Skin epidermis (tissue), 12 donors: ENCODE results near the gene EPHA6.
"Not testable (repeated sequence)": the region's sequence is repeated elsewhere in the genome, so short reads cannot be mapped to it uniquely, and the experiment has no call there.

Experiments used
- H3K27ac ChIP-seq, 21 experiments: fragments of 200-600 bp; sonication (generic) in 11 of 21; one replicate each; pipeline ENCODE4 v1.5.0; 2020; ENCODE audit warnings: mild to moderate bottlenecking in 3 of 21, inconsistent platforms in 2 of 21, moderate library complexity in 2 of 21
- H3K4me3 ChIP-seq, 7 experiments: fragments of 200-600 bp; sonication (generic) in 2 of 7; one replicate each; pipeline ENCODE4 v1.5.0; 2020; ENCODE audit warnings: inconsistent platforms in 2 of 7, mild to moderate bottlenecking in 2 of 7, moderate library complexity in 1 of 7

EPHA6 gene

DNA sequence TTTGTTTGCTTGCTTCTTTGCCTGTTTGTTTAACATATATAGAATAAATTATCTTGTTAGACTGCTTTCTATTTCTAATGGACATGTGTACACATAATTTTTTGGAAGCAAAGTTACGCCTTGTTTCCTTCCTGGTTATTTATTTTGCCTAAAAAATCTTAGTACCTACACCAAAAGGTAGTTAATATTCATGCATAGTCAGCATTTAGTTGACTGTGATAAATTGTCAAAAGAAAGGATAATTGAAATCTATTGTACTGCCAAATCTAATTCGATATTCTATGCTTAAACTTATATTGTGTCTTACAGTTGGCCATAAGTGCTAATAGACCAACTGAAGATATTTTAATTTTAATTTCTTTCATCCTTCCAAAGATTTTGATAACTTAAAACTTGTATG is 716.3 kb downstream of the EPHA6 start:
- Histone ChIP-seq H3K4me3 (no peak overlapping the region), H3K27ac (no peak overlapping the region)

DNA sequence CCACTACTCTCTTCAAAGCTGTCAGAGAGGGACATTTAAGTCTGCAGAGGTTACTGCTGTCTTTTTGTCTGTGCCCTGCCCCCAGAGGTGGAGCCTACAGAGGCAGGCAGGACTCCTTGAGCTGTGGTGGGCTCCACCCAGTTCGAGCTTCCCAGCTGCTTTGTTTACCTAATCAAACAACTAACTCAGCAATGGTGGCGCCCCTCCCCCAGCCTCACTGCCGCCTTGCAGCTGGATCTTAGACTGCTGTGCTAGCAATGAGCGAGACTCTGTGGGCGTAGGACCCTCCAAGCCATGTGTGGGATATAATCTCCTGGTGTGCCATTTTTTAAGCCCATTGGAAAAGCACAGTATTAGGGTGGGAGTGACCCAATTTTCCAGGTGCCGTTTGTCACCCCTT is 733.2 kb downstream of the EPHA6 start:
- not testable (repeated sequence) for H3K27ac ChIP-seq, H3K4me3 ChIP-seq

DNA sequence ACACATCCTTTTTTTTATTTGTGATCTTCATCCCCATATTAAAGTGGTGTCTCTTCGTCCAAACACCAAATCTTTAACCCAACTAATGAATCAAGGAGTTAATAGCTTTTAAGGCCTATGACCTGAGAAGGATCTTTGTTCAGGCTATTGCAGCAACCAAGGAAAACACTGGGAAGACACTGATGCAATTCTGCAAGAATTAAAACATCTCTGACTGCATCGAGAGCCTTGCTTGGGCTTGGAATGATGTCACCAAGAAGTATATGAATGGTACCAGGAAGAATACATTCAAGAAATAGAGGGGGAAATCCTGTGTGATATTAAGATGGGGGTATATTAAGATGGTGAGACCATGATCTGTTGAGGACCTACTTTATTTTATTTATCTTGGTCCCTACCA is 736.0 kb downstream of the EPHA6 start:
- Histone ChIP-seq H3K4me3 (no peak overlapping the region), H3K27ac (no peak overlapping the region)

DNA sequence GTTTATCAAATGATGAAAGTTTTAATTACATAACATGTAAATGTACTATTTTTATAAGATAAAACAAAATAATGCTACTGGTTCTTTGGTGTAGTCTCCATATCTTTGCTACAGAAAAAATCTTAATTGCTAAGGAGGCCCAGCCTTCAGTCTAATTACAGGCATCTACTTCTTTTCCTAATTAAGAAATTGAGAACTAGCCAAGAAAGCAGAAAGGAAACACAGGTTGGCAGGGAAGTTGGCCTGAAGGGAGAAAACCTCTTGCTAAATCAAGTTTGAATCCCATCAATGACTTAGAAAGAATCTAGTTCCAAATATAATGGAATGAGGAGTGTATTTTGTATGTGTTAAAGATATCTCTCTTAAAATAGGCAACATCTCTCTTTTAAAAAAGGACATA is 737.8 kb downstream of the EPHA6 start:
- no peak overlapping the region for H3K27ac ChIP-seq

DNA sequence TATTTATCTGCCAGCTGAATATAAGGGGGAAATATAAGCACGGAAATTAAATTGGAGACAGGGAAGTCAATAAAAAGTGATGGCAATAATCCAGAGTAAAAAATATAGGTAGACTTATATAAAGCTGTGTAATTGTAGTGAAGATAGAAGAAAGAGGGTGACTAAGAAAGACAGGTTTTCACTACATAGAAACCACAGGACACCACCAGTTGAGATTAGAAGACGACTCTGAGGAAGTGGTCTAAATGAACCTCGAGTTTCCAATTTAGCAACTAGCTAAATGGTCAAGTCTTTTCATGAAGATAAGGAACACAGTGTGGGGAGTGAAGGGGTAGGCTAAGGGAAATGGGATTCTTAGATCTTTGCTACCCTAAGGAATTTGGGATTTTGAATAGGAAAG is 761.3 kb downstream of the EPHA6 start:
- Histone ChIP-seq H3K27ac (no peak overlapping the region), H3K4me3 (no peak overlapping the region)

More for the DNA sequence above, 737.8 kb downstream of the EPHA6 start:
- H3K4me3 ChIP-seq, result no peak overlapping the region

DNA sequence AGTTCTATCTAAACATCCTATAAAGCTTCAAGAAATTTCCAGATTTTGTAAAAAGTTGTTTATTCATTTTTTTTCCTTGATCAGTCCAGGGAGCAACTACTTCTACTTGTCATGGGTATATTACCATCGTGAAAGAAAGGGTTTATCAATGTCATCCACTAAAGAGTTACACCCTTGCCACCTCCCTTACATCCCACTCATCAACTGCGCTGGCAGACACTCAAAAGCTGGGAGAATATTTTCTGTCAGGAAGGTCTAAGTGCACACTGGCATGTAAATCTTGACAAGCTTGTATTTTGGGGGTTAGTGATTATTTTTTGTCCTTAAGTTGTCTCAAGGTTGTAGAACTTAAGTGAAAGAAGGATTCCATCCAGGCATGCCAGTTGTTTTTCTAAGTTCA is 761.8 kb downstream of the EPHA6 start:
- no peak overlapping the region for H3K27ac ChIP-seq
- no peak overlapping the region for H3K4me3 ChIP-seq

DNA sequence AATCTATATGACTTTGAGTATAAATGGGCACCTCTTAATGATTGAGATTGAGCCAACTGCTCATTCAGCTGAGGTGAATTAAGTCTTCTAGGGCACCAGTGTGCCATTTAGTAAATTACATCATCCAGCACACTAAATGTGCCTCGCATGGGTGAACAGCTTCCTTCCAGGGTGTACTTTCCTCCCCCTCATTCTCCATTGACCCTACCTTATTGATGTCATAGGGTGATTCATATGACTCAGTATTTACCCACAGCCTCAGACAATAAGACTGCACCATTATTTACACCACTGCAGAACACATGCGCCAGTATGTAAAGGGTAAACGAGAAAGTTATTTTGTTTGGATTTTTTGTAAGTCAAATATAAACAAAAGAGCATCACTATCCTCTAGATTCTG is 765.0 kb downstream of the EPHA6 start:
- Histone ChIP-seq H3K4me3 (no peak overlapping the region), H3K27ac (no peak overlapping the region)

DNA sequence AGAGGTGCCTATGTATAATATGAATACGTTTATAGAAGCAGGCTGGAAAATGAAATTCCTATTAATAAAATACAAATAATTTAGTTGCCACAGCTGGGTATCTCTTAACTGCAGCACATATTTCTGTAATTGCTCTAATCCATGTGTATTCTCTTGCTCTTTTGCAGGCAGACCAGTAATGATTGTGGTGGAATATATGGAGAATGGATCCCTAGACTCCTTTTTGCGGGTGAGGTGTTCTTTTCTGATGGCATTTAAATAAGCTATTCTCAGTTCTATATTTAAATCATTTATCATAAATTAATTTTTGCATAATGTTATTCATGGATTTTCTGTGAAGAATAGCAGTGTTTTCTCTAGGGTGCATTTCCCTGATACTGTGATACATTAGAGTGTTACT is 796.2 kb downstream of the EPHA6 start:
- no peak overlapping the region for H3K27ac ChIP-seq
- no peak overlapping the region for H3K4me3 ChIP-seq

DNA sequence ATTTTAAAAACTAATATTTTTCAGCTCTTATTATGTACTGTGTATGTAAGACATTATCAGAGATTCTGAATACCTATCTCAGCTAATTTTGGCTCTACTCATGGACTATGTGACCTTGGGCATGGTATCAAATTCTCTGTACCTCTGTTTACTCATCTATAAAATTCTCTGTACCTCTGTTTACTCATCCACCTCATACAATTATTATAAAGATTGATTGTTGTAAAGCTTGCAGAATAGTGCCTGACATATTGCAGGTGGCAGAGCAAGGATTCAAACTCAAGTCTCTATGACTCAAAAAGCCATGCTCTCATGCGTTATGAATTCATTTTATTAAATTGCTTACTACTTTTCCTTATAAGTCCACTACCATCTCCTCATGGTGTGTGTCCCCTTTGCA is 798.2 kb downstream of the EPHA6 start:
- no peak overlapping the region for H3K27ac ChIP-seq
- H3K4me3 ChIP-seq, result no peak overlapping the region

DNA sequence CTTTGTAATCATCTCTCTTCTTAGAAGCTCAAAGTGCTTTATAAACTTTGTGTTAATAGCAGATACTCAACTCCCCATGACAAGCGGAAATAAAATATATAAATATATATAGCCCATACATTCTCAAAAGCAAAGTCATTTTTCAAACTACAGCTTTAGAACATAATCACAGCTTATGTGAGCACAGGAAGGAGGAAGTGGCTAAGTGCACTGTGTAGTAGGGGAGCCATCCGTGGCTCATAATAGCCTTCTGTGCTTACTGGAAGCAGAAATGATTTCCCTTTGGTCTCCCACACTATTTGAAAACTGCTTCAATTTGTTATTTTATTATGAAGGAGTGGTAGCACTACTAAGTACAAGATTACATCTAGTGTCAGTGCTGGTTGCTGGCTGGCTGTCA is 798.7 kb downstream of the EPHA6 start:
- Histone ChIP-seq H3K4me3 (no peak overlapping the region), H3K27ac (no peak overlapping the region)

DNA sequence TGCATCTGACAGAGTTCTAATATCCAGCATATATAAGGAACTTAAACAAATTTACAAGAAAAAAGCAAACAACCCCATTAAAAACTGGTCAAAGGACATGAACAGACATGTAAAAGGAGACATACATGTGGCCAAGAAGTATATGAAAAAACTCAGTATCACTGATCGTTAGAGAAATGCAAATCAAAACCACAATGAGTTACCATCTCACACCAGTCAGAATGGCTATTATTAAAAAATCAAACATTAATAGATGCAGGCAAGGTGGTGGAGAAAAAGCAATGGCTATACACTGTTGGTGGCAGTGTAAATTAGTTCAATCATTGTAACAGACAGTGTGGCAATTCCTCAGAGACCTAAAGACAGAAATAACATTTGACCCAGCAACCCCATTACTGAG is 806.1 kb downstream of the EPHA6 start:
- not testable (repeated sequence) for H3K27ac ChIP-seq

DNA sequence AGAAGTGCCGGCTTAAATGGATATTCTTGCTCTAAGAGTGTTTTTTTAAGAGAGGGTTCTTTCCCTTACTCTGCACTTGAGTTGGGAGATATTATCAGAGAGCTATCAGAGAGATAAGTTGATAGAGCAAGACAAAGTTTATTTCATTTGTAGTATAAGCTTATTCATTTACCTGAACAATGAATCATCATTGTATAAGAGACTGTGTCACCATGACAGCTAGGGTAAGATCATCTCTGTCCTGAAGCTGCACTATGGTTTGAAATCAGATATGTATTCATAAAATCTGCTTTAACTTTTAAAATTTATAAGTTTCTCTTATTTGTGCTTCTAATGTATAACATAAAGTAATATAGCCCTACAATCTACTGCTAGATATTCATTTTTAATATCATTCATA is 822.1 kb downstream of the EPHA6 start:
- H3K27ac ChIP-seq, result no peak overlapping the region
- no peak overlapping the region for H3K4me3 ChIP-seq

More for the DNA sequence above, 806.1 kb downstream of the EPHA6 start:
- H3K4me3 ChIP-seq, result not testable (repeated sequence)

DNA sequence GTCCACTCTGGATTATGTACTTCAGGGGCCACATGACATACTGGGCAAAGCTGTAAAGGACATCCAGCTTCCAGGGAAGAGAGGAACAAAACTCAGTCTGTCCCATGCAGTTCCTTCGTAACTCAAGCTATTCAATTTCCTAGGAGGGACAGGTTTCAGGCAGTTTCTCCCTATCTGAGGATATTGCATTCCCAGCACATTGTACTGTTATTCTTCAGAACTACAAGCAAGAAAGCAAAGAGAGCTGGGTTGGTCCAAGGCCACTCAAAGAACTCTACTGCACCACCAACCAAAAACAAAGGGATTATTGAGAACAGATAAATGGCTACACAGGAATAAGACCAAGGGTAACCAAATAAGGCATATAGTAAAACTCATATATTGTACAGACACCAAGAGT is 832.5 kb downstream of the EPHA6 start:
- Histone ChIP-seq H3K4me3 (no peak overlapping the region), H3K27ac (no peak overlapping the region)

DNA sequence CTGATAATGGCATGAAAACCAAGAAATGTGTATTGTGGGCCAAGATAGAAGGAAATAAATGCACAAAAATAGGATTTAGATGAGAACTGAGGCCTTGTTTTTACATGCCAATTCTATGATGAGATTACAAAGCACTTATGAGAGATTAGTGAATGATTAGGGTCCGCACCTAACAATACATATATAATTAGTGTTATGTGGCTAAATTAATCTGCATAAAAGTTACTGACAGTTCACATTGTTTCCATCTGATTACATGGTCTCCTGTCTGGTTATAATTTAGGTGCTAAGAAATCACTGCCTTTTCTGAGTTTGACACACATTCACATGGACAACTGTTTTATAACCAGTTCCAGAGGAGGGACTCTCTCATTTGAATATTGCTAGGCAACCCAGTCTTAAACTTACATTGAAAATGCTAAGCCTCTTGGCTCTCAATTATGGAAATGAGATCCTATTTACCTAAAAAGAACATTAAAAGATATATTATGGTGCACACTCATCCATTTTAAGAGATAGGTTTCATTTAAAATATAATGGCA is 833.1 kb downstream of the EPHA6 start:
- H3K4me3 ChIP-seq, result no peak overlapping the region
- no peak overlapping the region for H3K27ac ChIP-seq

DNA sequence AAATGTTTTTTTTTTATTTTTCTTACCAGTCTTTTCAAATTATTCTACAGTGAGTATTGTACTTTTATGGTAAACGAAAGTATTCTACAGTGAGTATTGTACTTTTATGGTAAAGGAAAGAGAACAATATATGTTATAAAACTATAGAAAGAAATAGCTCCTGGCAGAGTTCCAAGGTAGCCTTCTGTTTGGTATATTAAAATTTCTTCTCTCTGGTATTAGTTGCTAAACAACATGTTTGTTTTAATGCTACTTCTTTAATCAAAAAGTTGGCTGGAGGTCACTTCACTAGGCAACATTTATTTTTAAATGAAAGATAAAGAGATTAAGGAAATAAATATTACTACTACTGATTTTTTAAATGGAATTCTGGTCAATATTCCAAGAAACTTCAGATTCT is 841.6 kb downstream of the EPHA6 start:
- Histone ChIP-seq H3K4me3 (no peak overlapping the region), H3K27ac (no peak overlapping the region)

DNA sequence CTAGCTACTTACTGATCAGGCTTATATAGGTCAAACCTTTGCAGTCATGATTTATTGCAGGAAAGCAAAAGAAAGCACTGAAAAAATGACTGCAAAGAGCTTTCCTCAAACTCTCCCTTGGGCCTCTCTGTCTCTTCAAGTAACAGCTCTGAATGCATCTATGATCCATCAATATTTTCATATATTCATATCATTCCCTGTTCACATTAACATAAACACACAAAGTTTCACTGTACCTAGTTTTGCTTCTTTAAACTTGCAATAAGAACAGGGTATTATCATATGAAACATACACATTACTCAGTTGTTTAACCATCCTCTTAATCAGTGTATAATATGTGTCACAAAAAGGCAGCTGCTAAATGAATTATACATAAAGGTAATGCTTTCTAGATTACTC is 842.2 kb downstream of the EPHA6 start:
- Histone ChIP-seq H3K4me3 (no peak overlapping the region), H3K27ac (no peak overlapping the region)

DNA sequence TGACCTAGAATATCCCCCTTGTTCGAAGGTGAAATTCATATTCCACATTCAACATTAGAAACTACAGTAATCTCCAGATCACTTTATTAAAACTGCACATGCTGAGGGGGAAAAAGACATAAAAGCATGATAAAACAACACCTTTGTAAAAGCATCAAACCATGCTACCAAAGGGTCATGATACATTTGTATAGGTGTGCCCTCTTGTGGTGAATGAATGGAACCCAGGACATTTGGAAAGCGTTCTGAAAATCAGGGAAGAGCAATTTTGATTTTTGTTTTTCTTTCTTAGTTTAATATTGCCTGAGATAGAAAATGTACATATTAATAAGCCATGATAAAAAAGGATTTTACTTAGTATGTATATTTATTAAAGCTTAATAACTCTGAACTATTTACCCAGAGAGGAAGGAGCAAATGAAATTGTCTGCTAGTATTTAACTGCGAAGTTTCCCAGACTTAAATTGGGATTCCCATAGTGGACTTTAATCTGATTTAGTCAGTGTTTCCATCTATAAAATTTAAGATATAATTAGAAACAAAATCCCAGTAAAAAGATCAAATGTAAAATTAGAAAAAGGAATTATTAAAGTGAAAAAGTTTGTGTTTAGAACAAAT is 844.4 kb downstream of the EPHA6 start:
- H3K27ac ChIP-seq, result no peak overlapping the region
- no peak overlapping the region for H3K4me3 ChIP-seq

DNA sequence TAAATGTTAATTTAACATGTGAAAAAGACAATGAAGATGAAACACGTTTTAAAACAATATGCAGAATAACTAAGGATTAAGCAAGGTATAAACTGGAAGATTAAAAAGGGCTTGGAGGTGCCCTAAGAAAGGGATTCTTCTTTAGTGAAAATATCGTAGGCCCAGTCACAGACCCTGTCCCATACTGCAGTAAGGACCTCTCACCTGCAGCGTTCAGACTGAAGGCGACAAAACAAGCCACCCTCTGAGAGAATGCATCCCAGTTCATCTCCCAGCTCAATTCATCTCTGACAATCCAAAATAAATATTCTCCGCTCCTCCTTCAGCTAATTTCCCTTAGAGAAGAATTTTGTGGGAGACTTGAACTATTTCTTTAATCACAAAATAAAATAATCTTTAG is 847.9 kb downstream of the EPHA6 start:
- Histone ChIP-seq H3K27ac (no peak overlapping the region), H3K4me3 (no peak overlapping the region)

DNA sequence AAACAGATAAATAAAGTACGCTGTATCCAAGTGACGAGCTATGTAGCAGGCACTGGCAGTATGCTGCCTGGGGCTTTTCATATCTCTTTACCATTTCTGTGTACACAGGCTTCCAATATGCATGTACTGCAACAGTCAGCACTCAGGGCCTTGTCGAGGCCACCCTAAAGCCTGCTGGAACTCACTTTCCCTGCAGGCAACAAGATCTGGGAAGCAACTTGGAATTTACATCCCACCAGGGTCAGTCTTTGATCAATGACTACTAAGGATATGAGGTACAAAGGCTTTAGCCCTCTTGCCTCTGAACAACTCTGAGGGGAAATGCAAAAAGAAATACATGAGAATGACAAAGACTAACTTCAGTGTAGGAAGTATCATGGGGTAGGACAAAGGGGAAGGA is 848.4 kb downstream of the EPHA6 start:
- Histone ChIP-seq H3K4me3 (no peak overlapping the region), H3K27ac (no peak overlapping the region)

DNA sequence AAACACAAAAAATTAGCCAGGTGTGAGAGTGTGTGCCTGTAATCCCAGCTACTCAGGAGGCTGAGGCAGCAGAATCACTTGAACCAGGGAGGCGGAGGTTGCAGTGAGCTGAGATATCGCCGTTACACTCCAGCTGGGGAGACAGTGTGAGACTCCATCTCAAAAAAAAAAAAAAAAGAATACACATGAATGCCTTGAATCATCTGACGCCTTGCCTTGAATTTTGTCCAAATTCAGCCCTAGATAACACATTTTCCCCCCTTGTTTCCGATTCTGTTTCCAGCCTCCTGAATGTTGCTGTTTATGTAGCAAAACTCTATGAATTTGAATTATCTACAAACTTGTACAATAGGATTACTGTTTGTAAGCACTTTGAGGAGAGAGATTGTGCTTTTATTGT is 851.5 kb downstream of the EPHA6 start:
- H3K27ac ChIP-seq, result no peak overlapping the region

DNA sequence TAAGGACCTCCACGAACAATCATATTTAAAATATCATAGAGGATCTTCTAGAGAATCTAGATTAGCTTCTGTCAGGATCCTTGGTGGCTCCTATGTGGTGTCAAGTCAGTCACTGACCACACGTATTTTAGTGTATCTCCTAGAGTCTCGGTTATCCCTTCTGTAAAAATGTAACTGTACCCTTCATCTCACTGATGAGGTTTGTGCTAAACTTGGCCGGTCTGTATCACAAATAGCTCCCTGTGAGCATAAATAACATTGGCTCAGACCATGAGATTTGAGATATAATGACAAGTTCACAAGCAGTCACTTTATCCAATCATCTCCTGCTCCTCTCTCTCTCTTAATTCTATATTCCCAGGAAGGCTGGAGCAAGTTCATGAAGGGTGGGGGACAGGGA is 856.6 kb downstream of the EPHA6 start:
- H3K4me3 ChIP-seq, result no peak overlapping the region
- no peak overlapping the region for H3K27ac ChIP-seq

More for the DNA sequence above, 851.5 kb downstream of the EPHA6 start:
- H3K4me3 ChIP-seq, result no peak overlapping the region

DNA sequence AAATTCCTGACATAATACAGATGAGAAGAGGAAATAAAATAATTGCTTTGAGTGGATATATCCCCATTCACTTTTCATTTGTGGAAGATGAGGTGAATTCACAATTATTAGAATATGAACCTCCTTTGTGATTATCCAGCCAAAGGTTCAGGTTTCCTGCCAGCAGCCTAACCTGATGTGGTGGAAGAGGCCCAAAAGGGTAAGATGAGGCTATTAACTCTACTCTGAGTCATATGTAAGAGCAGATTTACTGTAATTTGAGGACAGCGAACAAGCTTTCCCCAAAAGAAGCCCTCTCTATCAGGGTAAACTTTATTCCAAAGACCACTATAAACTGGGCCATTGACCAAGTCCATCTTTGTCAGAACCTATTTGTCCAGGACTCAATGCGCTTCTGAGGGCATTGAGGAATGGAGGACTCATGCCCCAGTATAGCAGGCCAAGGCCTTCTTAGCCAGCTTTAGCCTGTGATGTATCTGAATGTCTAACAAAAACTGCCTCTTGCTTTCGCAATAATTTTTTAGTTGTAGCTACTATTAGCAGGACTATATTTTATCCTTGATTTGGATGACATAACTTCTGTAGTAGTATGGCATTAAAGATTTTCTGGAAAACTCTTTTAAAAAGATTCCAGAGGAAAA is 859.1 kb downstream of the EPHA6 start:
- Histone ChIP-seq H3K27ac (no peak overlapping the region), H3K4me3 (no peak overlapping the region)
